Neural crest cell (in vitro differentiated cells): Measurements from ENCODE around the gene CASK. TPM values are rescaled to one million over a fixed set of nuclear protein-coding genes. Genes with fewer than 3 reads are reported as not detected.

Experiments used
- DNase-seq: peaks from one replicate; pipeline ENCODE4 v3.0.0; 2021; ENCODE audit warnings: low read depth, mixed read lengths, low spot score
- H3K27ac Mint-ChIP-seq: one replicate; pipeline ENCODE4 v1.8.0; 2021; ENCODE audit warnings: mild to moderate bottlenecking, mixed read lengths; ENCODE audit not compliant: unreplicated experiment
- H3K27me3 Mint-ChIP-seq: 2 replicates; pipeline ENCODE4 v1.8.0; 2021; ENCODE audit warnings: low read depth, mild to moderate bottlenecking, mixed read lengths
- H3K36me3 Mint-ChIP-seq: 2 replicates; pipeline ENCODE4 v1.8.0; 2021; ENCODE audit warnings: low read depth, mild to moderate bottlenecking, mixed read lengths
- H3K4me1 Mint-ChIP-seq: 2 replicates; pipeline ENCODE4 v1.8.0; 2021; ENCODE audit warnings: mixed read lengths
- H3K4me3 Mint-ChIP-seq: one replicate; pipeline ENCODE4 v1.8.0; 2021; ENCODE audit warnings: mild to moderate bottlenecking, mixed read lengths
- H3K9me3 Mint-ChIP-seq: 2 replicates; pipeline ENCODE4 v1.8.0; 2021; ENCODE audit warnings: mixed read lengths
- CTCF ChIP-seq: fragments of 200-600 bp; sonication (generic); conservative IDR thresholded peaks from 2 replicates; pipeline ENCODE4 v1.5.0; 2021; ENCODE audit warnings: antibody characterized with exemption, mild to moderate bottlenecking
- total RNA-seq: library from RNA; stranded (reverse); gene quantifications from 2 replicates; pipeline ENCODE4 v1.2.1, GENCODE V29; 2021

CASK gene
- total RNA-seq, 1 donor from 2014 or later, result 57.8 TPM

- no peak overlapping the region for H3K4me3 Mint-ChIP-seq
- H3K4me1 Mint-ChIP-seq, result peaks cover 23% of the 10 kb centered on the region
- no peak for TF ChIP-seq CTCF
- peaks cover 1% of the 10 kb centered on the region for H3K9me3 Mint-ChIP-seq
- no peaks in the 10 kb centered on the region for H3K27me3 Mint-ChIP-seq
- DNase-seq, result no peak
- no peak overlapping the region for H3K27ac Mint-ChIP-seq
- peaks cover under 1% of the 10 kb centered on the region for H3K36me3 Mint-ChIP-seq
Measured at GRCh38 chrX:41482154-41482850, 441.1 kb downstream of the CASK start.

- Mint-ChIP-seq H3K36me3 (no peaks in the 10 kb centered on the region), H3K4me1 (peaks cover 23% of the 10 kb centered on the region), H3K27ac (no peak overlapping the region), H3K27me3 (no peaks in the 10 kb centered on the region), H3K4me3 (no peak overlapping the region), H3K9me3 (no peaks in the 10 kb centered on the region)
- peak; percentile 45 for TF ChIP-seq CTCF
- no peak for DNase-seq
Measured at GRCh38 chrX:41481264-41482109, 441.9 kb downstream of the CASK start.

- H3K36me3 Mint-ChIP-seq, result no peaks in the 10 kb centered on the region
- H3K27ac Mint-ChIP-seq, result peak overlapping the region; percentile 67
- DNase-seq, result no peak
- no peak overlapping the region for H3K4me3 Mint-ChIP-seq
- peaks cover 29% of the 10 kb centered on the region for H3K4me1 Mint-ChIP-seq
- no peaks in the 10 kb centered on the region for H3K27me3 Mint-ChIP-seq
- no peaks in the 10 kb centered on the region for H3K9me3 Mint-ChIP-seq
- no peak for TF ChIP-seq CTCF
Measured at GRCh38 chrX:41480508-41481260, 442.7 kb downstream of the CASK start.

GRCh38 chrX:41478381-41478911 lies 444.9 kb downstream of the CASK start:
- Mint-ChIP-seq H3K4me1 (peaks cover 39% of the 10 kb centered on the region), H3K27me3 (no peaks in the 10 kb centered on the region), H3K36me3 (peaks cover 2% of the 10 kb centered on the region), H3K9me3 (no peaks in the 10 kb centered on the region), H3K4me3 (peak overlapping the region; percentile 49), H3K27ac (no peak overlapping the region)
- TF ChIP-seq CTCF, result no peak
- DNase-seq, result no peak

- peak; percentile 43 for DNase-seq
- TF ChIP-seq CTCF, result no peak
- Mint-ChIP-seq H3K4me3 (peak overlapping the region; percentile 83), H3K36me3 (peaks cover 2% of the 10 kb centered on the region), H3K27ac (peak overlapping the region; percentile 99), H3K4me1 (peaks cover 32% of the 10 kb centered on the region), H3K9me3 (no peaks in the 10 kb centered on the region), H3K27me3 (no peaks in the 10 kb centered on the region)
Measured at GRCh38 chrX:41475591-41476241, 447.6 kb downstream of the CASK start.
